ENCODE results near the gene RNF167.

The RNF167 gene

DNA sequence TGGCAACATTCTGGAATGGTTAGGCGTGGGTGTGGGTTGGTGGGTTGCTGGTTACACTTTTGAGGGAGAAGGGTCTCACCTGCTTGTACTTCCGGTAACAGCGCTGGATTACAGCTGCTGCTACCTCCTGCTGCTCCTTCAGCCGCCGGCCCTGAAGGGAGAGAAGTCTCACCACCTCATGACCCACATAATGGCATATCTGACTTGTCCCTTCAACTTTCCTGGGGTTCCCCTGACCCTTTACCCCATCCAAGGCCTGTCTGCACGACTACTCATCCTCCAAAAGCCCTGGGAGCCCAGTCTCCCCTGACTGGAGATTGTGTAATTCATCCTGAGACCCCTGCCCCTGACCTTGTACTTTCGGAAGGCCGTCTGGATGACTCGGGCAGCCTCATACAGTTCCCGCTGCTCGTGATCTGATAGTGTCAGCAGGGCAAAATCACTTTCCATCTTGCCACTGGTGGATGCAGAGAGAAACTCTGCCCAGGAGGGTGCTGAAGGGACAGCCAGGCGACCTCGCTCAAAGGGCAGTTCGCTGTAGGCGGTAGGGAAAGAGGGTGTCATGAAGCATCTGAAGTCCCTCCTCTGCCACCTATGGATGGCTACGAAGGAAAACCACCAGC, 29.6 kb downstream of the RNF167 start:
- CTCF ChIA-PET, result interaction anchor here (0.5 to 3.1 kb wide), 6 partner anchors 11 to 61 kb away, joined by 3 to 19 read pairs (median 4); partner anchors contain the start of genes CAMTA2 and SLC25A11
- Histone ChIP-seq H3K27ac (ENCODE audit: extremely low read depth, low read depth, low read length) (peak overlapping the region; percentile 89), H3K36me3 (ENCODE audit: control insufficient read depth in 2 of 2, insufficient read depth in 1 of 2, low read length in 2 of 2) (peaks cover 33 to 59% of the 10 kb centered on the region in 2 experiments), H3K4me1 (ENCODE audit: control insufficient read depth, insufficient read depth, low read length) (peaks cover 15% of the 10 kb centered on the region), H3K9me3 (ENCODE audit: control insufficient read depth, insufficient read depth, low read depth, low read length) (peaks cover 3% of the 10 kb centered on the region; the same call in 1 of the 2 replicates), H3K4me3 (ENCODE audit: low read depth, low read length) (no peak overlapping the region)
- TF ChIP-seq ZNF548 (tag by site-specific recombination; IDR thresholded peaks at IDR 0.05) (0 out of 2 replicates have a peak, but pooled peaks have one; percentile 15), KLF1 (tag by site-specific recombination; IDR thresholded peaks at IDR 0.05) (no peak), ZNF830 (tag by site-specific recombination; IDR thresholded peaks at IDR 0.05; ENCODE audit: low read depth) (no peak), BCL11A (tag by site-specific recombination; IDR thresholded peaks at IDR 0.05; ENCODE audit: low read depth) (no peak), ZNF19 (tag by site-specific recombination; IDR thresholded peaks at IDR 0.05; ENCODE audit: low read depth) (no peak), ZNF394 (tag by site-specific recombination; IDR thresholded peaks at IDR 0.05; ENCODE audit: borderline replicate concordance) (0 out of 2 replicates have a peak, but pooled peaks have one; percentile 3), ZNF223 (tag by site-specific recombination; IDR thresholded peaks at IDR 0.05) (no peak), WT1 (tag by site-specific recombination; IDR thresholded peaks at IDR 0.05) (no peak), ZNF335 (tag by site-specific recombination; conservative IDR thresholded peaks at IDR 0.05) (no peak), PRDM1 (tag by site-specific recombination; IDR thresholded peaks at IDR 0.05) (0 out of 2 replicates have a peak, but pooled peaks have one; percentile 42), YY2 (tag by site-specific recombination; IDR thresholded peaks at IDR 0.05) (no peak)
- TF ChIP-seq, protein P1, sequence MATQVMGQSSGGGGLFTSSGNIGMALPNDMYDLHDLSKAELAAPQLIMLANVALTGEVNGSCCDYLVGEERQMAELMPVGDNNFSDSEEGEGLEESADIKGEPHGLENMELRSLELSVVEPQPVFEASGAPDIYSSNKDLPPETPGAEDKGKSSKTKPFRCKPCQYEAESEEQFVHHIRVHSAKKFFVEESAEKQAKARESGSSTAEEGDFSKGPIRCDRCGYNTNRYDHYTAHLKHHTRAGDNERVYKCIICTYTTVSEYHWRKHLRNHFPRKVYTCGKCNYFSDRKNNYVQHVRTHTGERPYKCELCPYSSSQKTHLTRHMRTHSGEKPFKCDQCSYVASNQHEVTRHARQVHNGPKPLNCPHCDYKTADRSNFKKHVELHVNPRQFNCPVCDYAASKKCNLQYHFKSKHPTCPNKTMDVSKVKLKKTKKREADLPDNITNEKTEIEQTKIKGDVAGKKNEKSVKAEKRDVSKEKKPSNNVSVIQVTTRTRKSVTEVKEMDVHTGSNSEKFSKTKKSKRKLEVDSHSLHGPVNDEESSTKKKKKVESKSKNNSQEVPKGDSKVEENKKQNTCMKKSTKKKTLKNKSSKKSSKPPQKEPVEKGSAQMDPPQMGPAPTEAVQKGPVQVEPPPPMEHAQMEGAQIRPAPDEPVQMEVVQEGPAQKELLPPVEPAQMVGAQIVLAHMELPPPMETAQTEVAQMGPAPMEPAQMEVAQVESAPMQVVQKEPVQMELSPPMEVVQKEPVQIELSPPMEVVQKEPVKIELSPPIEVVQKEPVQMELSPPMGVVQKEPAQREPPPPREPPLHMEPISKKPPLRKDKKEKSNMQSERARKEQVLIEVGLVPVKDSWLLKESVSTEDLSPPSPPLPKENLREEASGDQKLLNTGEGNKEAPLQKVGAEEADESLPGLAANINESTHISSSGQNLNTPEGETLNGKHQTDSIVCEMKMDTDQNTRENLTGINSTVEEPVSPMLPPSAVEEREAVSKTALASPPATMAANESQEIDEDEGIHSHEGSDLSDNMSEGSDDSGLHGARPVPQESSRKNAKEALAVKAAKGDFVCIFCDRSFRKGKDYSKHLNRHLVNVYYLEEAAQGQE (tag by site-specific recombination; IDR thresholded peaks at IDR 0.05), result peak; percentile 79
- POLR2A ChIA-PET, result interaction anchor here (0.6 to 11.3 kb wide), 5 partner anchors 17 to 139 kb away, joined by 3 to 358 read pairs (median 40); partner anchors contain the start of genes CAMTA2, ENO3, PFN1 and RNF167

GRCh38 chr17:4970273-4970672, 30.2 kb downstream of the RNF167 start:
- CTCF ChIA-PET, result interaction anchor here (1.5 to 2.0 kb wide), 3 partner anchors 10 to 61 kb away, joined by 5 to 10 read pairs (median 9); partner anchors contain the start of gene CAMTA2
- Histone ChIP-seq H3K27ac (ENCODE audit: extremely low read depth, low read depth, low read length) (0 out of 2 replicates have a peak overlapping the region, but pooled peaks have one; percentile 37), H3K9me3 (ENCODE audit: control insufficient read depth, insufficient read depth, low read depth, low read length) (peaks cover 3% of the 10 kb centered on the region; the same call in 1 of the 2 replicates), H3K4me3 (ENCODE audit: low read depth, low read length) (no peak overlapping the region), H3K36me3 (ENCODE audit: control insufficient read depth in 2 of 2, insufficient read depth in 1 of 2, low read length in 2 of 2) (peaks cover 34 to 65% of the 10 kb centered on the region in 2 experiments), H3K4me1 (ENCODE audit: control insufficient read depth, insufficient read depth, low read length) (peaks cover 15% of the 10 kb centered on the region)
- no peak for TF ChIP-seq ZNF274 (IDR thresholded peaks at IDR 0.05; ENCODE audit: low read length)
- no peak for TF ChIP-seq ZNF274 (tag by site-specific recombination; IDR thresholded peaks at IDR 0.05; ENCODE audit: borderline replicate concordance)
- 0 out of 2 replicates have a peak, but pooled peaks have one; percentile 3 for TF ChIP-seq PRDM1 (tag by site-specific recombination; IDR thresholded peaks at IDR 0.05)
- TF ChIP-seq, protein P2, sequence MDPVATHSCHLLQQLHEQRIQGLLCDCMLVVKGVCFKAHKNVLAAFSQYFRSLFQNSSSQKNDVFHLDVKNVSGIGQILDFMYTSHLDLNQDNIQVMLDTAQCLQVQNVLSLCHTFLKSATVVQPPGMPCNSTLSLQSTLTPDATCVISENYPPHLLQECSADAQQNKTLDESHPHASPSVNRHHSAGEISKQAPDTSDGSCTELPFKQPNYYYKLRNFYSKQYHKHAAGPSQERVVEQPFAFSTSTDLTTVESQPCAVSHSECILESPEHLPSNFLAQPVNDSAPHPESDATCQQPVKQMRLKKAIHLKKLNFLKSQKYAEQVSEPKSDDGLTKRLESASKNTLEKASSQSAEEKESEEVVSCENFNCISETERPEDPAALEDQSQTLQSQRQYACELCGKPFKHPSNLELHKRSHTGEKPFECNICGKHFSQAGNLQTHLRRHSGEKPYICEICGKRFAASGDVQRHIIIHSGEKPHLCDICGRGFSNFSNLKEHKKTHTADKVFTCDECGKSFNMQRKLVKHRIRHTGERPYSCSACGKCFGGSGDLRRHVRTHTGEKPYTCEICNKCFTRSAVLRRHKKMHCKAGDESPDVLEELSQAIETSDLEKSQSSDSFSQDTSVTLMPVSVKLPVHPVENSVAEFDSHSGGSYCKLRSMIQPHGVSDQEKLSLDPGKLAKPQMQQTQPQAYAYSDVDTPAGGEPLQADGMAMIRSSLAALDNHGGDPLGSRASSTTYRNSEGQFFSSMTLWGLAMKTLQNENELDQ (tag by site-specific recombination; IDR thresholded peaks at IDR 0.05; ENCODE audit: low read depth), result no peak
- TF ChIP-seq PRDM6 (tag by site-specific recombination; IDR thresholded peaks at IDR 0.05), result no peak
- TF ChIP-seq ELK4 (IDR thresholded peaks at IDR 0.05; ENCODE audit: borderline replicate concordance, low read depth, low read length), result no peak
- TF ChIP-seq ZNF768 (tag by site-specific recombination; IDR thresholded peaks at IDR 0.05), result no peak
- peak; percentile 72 for TF ChIP-seq ZNF394 (tag by site-specific recombination; IDR thresholded peaks at IDR 0.05; ENCODE audit: borderline replicate concordance)
- POLR2A ChIA-PET, result interaction anchor here (0.5 to 11.3 kb wide), 5 partner anchors 16 to 158 kb away, joined by 3 to 358 read pairs (median 5); partner anchors contain the start of genes CAMTA2, ENO3, PFN1 and RNF167

Data from HEK293 (cell line).